CD4-positive, alpha-beta T cell treated with Interleukin-6 for 4 hours (primary cell): Measurements from ENCODE around the gene PASK.

ENCODE experiments used
- DNase-seq: peaks from one replicate; pipeline ENCODE4 v3.0.0-alpha.2; 2020; ENCODE audit warnings: mixed read lengths

Gene PASK

DNA sequence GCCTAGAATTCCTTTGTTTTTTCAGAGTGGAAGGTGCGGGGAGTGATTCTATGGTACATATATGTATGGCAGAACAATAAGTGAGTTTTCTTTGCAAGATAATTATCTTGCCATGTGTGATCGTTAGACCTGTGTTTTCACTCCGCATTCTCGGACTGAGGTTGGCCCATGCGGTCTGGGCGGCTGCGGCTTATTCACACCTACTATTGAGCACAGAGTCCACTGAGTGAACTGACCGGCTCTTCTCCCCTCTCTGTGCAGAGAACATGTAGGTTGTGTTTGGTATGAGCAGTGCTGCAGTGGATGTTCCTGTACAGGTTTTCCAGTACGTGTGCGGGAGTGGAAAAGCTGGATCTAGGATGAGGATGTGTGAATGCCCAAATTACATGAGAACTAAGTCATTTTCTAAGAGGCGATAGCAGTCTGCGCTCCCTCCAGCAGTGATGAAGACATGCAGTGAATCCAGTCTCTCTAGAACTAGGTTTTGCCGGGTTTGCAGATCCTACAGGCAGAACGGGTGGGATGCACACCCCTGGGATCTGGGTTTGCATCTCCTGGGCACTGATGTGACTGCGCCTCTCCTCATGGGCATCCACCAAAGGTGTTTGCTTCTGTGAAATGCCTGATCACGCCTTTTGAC is 74.3 kb downstream of the PASK start:
- no peak for DNase-seq

- DNase-seq, result no peak
Observed at GRCh38 chr2:241074065-241074818, 75.0 kb downstream of the PASK start.

GRCh38 chr2:241073166-241074064 is 75.9 kb downstream of the PASK start:
- DNase-seq, result no peak

- no peak for DNase-seq
Observed at GRCh38 chr2:241072553-241073165, 76.6 kb downstream of the PASK start.

DNA sequence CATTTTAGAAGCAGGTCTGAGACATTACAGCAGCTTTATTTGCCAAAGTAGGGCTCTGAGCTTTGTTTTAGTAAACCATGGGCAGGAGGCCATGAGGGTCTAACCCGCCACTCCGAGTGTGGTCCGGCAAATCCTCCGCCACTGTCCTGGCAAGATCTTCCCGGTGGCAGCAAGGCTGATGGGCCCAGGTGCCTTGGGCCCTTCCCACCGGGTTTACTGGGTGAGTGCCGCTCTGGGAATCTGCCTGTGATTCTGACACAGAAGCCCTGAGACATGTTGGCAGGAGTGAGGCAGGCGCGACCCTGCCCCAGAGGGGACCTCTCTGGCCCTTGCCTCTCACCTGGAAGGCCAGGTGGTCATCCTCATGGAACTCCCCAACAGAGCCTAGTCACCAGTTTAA is 77.1 kb downstream of the PASK start:
- no peak for DNase-seq

GRCh38 chr2:241071677-241072111 is 77.6 kb downstream of the PASK start:
- DNase-seq, result no peak

GRCh38 chr2:241070811-241071676 is 78.2 kb downstream of the PASK start:
- DNase-seq, result no peak

GRCh38 chr2:241070361-241070760 is 78.9 kb downstream of the PASK start:
- DNase-seq, result no peak

DNA sequence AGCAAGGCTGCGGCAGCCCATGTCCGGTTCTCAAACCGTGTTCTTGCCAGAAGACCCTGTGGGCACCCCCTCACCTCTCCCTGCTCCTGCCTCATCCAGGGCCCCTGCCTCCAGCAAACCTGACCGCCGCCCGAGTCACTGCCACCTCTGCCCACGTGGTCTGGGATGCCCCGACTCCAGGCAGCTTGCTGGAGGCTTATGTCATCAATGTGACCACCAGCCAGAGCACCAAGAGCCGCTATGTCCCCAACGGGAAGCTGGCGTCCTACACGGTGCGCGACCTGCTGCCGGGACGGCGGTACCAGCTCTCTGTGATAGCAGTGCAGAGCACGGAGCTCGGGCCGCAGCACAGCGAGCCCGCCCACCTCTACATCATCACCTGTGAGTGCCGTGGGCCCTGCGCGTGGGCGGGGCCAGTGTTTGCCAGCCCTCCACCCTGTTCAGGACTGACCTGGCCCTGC is 79.4 kb downstream of the PASK start:
- no peak for DNase-seq

GRCh38 chr2:241068942-241069810 is 80.1 kb downstream of the PASK start:
- DNase-seq, result no peak

- DNase-seq, result no peak
Observed at GRCh38 chr2:241068136-241068941, 80.9 kb downstream of the PASK start.

- no peak for DNase-seq
Observed at GRCh38 chr2:241067501-241068135, 81.7 kb downstream of the PASK start.

- no peak for DNase-seq
Observed at GRCh38 chr2:241066893-241067341, 82.4 kb downstream of the PASK start.

- DNase-seq, result no peak
Observed at GRCh38 chr2:241066171-241066892, 82.9 kb downstream of the PASK start.

- DNase-seq, result no peak
Observed at GRCh38 chr2:241065355-241065803, 83.9 kb downstream of the PASK start.

DNA sequence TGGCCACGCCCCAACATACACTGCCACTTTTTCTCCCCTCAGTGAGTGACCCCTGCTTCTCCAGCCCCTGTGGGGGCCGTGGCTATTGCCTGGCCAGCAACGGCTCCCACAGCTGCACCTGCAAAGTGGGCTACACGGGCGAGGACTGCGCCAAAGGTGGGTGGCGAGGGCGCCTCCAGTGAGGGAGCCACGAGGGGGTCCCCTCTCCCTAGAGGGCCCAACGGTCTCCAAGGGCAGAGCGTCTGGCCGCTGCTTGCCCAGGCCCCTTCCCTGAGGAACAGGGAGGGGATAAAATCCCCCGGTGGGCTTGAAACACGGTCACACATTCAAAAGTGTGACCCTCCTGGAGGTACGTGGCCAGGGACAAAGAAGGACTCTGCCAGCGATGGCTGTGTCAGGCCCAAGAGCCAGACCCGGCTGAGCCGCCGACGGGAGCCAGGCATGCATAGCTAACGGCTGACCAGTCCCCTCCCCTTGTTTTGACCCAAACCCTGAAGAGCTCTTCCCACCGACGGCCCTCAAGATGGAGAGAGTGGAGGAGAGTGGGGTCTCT is 84.4 kb downstream of the PASK start:
- DNase-seq, result no peak

DNA sequence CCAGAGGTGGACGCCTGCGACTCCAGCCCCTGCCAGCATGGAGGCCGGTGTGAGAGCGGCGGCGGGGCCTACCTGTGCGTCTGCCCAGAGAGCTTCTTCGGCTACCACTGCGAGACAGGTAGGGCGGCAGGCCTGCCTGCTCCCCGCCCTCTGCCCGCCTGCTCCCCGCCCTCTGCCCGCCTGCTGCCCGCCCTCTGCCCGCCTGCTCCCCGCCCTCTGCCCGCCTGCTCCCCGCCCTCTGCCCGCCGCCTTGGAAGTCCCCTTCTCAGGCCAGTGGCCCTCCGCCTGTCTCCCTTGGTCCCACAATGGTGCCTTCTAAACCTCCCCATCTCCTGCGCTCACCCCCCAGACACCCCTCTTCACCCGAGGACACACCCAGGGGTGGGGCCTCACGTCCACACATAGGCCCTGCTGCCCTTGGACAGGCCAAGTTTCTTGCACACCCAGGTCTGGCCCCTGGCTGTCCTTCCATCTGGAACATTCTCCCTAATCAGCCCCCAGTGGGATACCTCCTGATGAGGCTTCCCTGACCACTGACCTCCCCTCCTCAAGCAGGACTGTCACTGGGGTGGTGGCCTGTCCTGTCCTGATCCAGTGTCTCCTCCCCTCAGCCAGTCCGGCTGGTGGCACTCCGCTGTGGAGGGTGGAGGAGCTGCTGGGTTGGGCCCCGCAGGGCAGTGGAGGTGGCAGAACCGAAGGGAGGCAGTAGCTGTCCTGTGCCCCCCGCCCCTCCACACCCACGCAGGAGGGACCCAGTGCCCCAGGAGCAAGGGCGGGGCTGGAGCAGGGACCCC is 85.1 kb downstream of the PASK start:
- DNase-seq, result peak; percentile 67
